ENCODE results near the gene GPM6B. TPM values are rescaled to one million over a fixed set of nuclear protein-coding genes. Genes with fewer than 3 reads are reported as not detected.

Gene GPM6B
- total RNA-seq, result 2.3 and 5.3 TPM in 2 replicates

GRCh38 chrX:13816643-13817627, at the start of gene GPM6B:
TSS of gene GPM6B (minus strand) at chrX:13817093. CDS start at chrX:13816904, 189 bp downstream.

GRCh38 chrX:13734278-13735172, 82.4 kb downstream of the GPM6B start, which contains the start of the genes OFD1 and TRAPPC2:
TSS of gene OFD1 (plus strand) at chrX:13734748. CDS start at chrX:13735072, 324 bp downstream.
TSS of gene TRAPPC2 (minus strand) at chrX:13734620. CDS start at chrX:13719963, 14,657 bp downstream.

Other genes starting within 250 kb of the GPM6B start
- gene EGFL6, start 247.5 kb downstream of the GPM6B start, total RNA-seq, result not detected in 2 replicates
- 1.2 and 1.7 TPM in 2 replicates for gene TCEANC, start 164.0 kb downstream of the GPM6B start, total RNA-seq
- 19.9 and 38.9 TPM in 2 replicates for gene RAB9A, start 128.0 kb downstream of the GPM6B start, total RNA-seq
- 5.6 and 20.6 TPM in 2 replicates for gene TRAPPC2, start 82.5 kb downstream of the GPM6B start, total RNA-seq
- 3.7 and 17.2 TPM in 2 replicates for gene OFD1, start 82.3 kb downstream of the GPM6B start, total RNA-seq
- 11.4 and 11.7 TPM in 2 replicates for gene GEMIN8, start 212.8 kb upstream of the GPM6B start, total RNA-seq

Measured in epithelial cell of alveolus of lung (primary cell).